GM19324 (cell line): ENCODE measurements around the gene ZYG11B.
"Not testable (repeated sequence)": the region's sequence is repeated elsewhere in the genome, so short reads cannot be mapped to it uniquely, and the experiment has no call there.

Source experiments
- ATAC-seq: cut with Tn5 transposase; IDR thresholded peaks from one replicate; pipeline ENCODE4 v1.9.1; 2021; ENCODE audit warnings: mild to moderate bottlenecking, moderate library complexity; ENCODE audit not compliant: unreplicated experiment, low FRiP score

ZYG11B gene

DNA sequence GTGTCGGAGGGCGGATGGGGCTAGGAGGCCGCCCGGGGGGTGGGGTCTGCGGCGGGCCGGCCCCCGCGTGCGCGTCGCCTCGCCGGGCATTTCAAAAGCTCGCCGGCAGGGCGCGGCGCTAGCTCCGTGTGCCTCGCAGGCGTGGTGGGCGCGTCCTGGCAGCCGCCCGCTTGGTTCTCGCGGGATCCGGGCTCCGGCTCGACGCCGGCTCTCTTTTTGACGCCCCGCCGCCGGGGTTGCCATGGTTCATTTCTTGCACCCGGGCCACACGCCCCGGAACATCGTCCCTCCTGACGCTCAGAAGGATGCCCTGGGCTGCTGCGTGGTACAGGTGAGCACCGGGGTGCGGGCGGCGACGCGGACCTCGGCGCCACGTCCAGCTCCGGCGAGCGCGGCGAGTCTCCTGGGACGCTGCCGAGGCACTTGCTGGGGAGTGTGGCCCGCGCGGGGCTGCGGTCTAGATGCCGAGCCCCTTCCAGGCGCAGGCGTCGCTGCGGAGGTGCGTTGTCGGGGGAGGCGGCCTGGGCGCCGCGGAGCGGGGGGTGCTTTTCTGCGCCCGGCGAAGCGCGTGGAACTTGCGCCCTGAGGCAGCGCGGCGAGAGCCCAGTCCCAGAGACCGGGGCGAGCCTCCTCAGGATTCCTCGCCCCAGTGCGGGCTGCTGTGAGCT lies 116.5 kb downstream of the ZYG11B start, which contains the start of gene ZYG11A:
ZYG11A (plus strand) TSS at position 118 of the 668 bp plus-strand sequence; CDS start at position 242, 124 bp downstream.
- peak; percentile 94 for ATAC-seq

GRCh38 chr1:52845119-52845518 lies 118.9 kb downstream of the ZYG11B start:
- not testable (repeated sequence) for ATAC-seq

GRCh38 chr1:52848423-52848822 lies 122.2 kb downstream of the ZYG11B start:
- ATAC-seq = no peak

DNA sequence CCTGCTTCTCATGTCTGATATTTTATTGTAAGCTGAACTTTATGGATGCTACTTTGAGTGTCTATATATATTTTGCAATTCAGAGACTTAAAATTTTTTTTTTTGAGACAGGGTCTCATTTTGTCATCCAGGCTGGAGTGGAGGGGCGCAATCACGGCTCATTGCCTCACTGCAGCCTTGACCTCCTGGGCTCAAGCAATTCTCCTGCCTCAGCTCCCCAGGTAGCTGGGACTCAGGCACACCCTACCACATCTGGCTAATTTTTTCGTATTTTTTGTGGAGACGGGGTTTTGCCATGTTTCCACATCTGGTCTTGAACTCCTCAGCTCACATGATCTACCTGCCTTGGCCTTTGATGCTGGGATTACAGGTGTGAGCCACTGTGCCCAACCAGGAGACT lies 124.7 kb downstream of the ZYG11B start:
- no peak for ATAC-seq

DNA sequence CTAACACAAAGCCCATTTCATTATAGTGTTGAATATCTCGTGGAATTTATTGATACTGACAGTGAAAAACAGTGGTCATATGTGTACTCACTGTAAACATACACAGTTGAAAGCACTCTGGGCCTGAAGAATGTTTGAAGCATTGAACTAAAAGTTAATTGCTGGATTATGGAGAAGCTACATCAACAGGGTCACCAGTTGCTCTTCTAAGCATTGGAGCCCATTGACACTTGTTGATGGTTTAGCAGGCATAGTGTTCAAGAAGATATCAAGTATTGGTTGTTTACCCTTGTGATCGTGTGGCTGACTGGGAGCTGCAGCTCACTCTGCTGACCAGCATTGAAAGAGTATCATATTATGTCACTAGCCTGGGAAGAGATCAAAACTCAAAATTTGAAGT lies 126.6 kb downstream of the ZYG11B start:
- no peak for ATAC-seq

DNA sequence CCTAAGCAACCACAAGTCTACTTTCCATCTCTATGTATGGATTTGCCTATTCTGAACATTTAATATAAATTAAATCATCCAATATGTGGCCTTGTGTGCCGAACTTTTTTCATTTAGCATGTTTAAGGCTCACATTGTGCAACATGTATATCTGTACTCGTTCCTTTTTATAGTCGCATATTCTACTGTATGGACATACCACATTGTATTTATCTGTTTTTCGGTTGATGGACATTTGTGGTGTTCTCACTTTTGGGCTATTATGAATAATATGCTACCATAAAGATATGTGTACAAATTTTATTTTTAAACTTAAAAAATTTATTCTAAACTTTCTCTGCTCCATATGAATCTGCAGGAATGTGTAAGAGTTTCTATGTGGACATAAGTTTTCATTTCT lies 129.3 kb downstream of the ZYG11B start:
- ATAC-seq = no peak

DNA sequence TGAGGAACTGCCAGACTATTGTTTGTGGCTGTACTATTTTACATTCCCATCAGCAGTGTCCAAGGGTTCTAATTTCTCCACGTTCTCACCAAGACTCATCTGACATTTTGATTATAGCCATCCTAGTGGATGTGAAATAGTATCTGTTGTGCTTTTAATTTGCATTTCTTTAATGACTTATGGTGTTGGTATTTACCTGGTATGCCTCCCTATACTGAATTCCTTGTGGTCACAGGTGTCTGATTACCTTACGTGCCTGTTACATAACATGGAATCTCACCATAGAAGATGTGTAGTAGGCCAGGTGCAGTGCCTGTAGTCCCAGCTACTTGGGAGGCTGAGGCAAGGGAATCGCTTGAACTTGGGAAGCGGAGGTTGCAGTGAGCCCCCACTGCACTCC lies 129.8 kb downstream of the ZYG11B start:
- no peak for ATAC-seq

DNA sequence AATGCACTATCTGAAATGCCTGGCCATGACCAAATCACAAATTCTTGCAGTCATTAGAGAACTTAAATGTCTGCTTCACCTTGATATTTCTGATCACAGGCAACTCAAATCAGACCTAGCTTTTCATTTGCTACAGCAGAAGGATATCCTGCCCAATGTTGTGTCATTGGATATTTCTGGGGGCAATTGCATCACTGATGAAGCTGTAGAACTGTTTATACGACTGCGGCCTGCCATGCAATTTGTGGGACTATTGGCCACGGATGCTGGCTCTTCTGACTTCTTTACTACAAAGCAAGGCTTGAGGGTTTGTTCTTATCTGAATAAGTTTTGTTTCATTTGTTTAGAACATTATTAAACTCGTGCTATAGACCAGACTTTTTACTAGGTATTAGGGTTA lies 131.2 kb downstream of the ZYG11B start:
- no peak for ATAC-seq

GRCh38 chr1:52862666-52863458 lies 136.6 kb downstream of the ZYG11B start:
- no peak for ATAC-seq

DNA sequence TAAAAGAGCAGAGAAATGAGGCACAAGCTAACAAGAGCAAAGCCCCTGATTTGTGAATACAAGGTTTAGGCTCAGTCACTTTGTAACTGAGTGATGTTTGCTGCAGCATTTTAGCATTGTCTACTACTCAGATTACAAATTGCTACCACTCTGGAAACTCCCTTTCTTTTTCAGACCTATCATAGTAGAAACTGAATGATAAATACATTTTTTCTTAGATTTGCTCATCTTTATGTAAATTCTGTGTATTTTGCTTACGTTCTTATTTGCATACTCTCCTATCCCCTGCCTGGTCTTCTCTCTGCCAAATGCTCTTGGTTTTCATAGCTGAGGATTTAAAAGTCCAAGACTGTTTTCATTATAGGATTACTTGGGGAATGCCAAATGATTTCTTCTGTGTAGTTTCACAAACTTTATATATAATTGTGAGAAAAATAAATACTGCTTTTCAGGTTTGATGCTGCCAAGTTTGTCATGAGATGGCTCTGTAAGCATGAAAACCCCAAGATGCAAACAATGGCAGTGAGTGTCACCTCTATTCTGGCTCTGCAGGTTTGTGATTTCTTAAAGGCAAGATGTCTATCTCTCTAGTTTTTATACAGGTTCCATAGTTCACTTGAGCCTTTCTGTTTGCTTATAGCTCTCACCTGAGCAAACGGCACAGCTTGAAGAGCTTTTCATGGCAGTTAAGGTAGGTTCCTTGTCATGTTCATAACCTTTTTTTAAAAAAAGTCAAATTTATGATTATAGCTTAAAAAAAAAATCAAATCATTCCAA lies 141.0 kb downstream of the ZYG11B start:
- ATAC-seq = no peak

GRCh38 chr1:52869727-52870126 lies 143.5 kb downstream of the ZYG11B start:
- not testable (repeated sequence) for ATAC-seq

DNA sequence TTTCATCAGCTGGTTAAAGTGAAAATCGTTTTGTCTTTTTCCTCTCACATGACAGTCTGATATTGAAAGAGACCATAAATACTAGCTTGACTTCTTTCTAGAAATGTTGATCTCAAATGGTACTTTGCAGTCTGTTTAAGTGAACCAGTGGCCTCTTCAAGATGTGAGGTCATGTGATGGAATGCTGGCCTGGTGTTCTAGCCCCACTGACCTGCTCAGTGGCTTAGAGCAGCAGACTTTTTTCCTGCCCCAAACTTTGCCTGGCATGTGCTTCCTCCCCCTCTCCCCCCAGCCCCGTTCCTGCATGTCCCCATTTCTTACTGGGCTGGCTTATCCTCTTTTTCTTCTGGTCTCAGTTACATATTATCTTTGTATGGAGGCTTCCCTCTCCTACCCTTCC lies 150.6 kb downstream of the ZYG11B start:
- no peak for ATAC-seq
